Measurements from ENCODE around the gene LRP4.

DNA sequence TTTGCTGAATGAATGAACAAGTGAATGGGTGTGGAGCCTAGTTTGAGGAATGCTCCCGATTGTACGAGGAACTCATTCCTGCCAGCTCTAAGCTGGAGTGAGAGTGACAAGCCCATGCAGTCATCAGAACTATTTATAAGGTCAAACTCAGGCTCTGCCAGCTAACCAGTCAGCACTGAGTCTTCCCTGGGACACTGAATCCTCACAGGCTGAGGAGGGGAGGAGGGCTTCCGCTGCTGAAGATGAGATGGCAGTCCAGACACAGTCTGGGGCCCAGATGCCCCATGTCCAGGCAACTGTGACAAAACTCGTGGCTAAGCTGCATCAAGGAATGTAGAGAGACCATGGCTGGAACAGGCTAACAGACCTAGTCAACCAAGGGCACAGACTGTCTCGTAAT, 4.0 kb downstream of the LRP4 start:
- TF ChIP-seq POLR2A (IDR thresholded peaks at IDR 0.05; ENCODE audit: low read length) (no peak), GATA1 (IDR thresholded peaks at IDR 0.05; ENCODE audit: low read depth, low read length) (no peak)

Data from erythroblast (primary cell).